ENCODE results near the gene VSTM4.

VSTM4 gene

DNA sequence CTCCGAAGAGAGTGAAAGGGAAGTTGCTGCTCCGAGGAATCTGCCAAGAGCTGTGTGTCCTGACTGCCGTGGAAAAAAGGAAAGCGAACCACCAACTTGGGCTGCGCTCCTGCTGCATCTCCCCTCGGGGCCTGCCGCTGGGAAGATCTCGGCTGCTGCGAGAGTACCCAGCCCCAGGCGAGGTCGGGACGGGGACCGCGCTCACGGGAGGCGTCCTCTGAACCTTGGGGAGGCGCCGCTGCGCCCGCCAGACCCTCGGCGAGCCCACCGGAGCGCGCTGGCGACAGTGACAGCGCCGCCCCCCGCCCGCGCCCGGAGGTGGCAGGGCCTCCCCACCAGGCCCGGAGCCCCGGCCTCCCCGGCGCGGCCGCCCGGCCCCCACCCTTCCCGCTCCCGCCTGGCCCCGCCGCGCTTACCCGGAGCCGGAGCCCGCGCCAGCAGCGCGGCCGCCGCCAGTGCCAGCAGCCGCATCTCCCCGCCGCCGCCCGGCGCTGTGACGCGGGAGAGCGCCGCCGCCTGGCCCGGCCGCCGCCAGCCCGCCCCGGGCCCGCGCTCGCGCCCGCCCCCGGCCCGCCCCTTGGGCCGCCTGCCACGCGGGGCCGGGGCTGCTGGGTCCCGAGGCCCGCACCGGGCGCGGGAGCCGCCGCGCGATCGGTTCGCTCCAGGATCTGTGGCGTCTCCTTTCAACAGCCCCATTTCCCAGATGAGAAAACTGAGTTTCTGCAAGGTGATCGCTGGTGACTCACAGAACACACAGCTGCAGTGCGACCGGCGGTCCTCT, at the start of gene VSTM4:
VSTM4 (minus strand) TSS at position 508 of the 781 bp plus-strand sequence; CDS start at position 471, 37 bp downstream.
- no peak for DNase-seq (ENCODE audit: low read depth)

DNA sequence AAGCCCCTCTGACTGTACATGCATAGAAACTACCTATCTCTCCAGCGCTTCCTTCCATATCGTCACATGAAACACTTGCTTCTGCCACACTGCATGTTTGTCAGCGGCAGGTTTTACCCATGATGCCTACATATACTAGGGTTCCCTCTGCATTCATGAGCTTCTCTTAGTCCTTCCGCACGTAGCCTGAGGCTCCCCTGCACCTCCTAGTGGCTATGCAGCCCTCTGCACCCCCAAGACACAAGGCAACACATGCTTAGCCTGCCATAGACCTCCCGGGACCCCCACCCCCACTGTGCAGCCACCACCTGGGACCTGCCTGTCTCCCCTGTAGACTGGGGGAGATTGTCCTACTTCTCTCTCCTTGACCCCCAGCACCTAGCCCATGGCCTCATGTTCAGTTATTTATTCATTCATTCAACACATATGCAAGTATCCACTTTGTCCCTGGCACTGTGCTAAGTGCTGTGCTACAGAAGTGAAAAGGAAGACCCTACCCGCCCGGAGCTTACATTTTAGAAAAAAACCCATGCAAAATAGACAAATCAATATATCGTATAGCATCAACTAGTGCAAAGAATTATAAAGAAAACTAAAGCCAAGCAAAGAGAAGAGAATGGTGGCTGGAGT, 49.4 kb upstream of the VSTM4 start:
- DNase-seq (ENCODE audit: low read depth), result no peak

- DNase-seq (ENCODE audit: low read depth), result no peak
These were observed 48.4 kb upstream of the VSTM4 start for GRCh38 chr10:49163741-49164140.

DNA sequence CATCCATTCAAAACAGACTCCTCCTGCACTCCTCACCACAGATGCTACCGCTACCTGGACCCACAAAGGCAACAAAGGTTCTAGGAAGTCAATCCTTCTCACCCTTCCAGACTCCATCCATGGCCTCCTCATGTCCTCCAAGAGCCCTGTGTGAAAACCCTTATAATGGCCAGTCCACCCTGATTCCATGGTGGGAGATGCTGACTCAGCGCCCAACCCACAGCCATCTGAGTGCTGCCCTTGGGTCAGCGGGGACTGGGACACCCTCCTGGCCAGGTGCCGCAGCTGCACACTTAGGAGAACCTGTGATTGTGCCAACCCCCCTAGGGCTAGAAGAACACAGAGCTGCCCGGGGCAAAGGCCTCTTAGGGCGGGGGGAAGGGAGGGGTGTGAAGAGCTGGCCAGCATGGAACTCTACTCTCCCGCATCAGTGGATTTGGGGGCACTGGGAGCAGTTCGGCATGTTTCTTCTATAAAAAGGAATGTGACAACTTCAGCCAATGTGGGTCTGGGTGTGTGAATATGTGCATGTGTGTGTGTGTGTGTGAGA, 47.5 kb upstream of the VSTM4 start:
- DNase-seq (ENCODE audit: low read depth), result no peak

DNA sequence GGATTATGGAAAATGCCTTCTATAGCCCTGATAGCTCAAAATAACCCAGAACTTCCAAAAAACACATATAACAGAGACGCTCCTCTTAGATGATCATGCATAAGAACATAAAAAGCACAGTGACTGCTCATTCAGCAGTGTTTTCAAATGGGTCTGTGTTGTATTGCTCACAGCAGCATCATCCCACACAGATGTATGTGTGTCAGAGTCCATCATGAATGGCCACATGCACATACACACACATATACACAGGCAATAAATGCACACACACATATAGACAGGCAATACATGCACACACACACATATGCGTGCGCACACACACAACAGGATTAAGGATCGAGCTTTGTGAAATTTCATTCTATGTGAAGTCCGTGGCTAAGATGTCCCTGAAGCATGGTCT, 46.7 kb upstream of the VSTM4 start:
- no peak for DNase-seq (ENCODE audit: low read depth)

DNA sequence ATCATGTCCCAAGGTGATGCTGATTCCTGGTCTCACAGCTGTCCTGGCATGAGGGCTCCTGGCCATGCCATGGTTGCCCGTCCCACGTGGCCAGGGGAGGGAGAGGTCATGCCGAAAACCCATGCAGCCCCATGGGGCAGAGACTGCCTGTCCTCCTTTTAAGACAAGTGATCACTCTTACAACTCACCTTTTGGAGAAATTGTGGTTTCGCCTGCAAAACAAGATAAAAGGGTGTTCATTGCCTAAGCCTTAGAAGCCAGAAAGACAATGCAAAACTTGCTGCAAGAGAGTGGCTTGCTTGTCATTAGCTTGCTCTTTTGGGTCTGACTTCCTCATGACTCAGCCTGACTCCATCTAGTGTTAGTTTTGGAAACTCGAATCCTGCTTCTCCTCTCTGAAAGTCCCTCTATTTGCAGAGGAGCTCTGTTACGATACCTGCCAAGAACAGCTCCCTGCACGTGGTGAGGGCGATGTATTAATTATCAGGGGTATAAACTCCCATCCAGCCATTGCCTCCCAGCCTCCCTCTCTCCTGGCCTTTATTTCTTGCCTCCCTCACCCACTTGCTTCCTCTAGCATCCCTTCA, 46.2 kb upstream of the VSTM4 start:
- no peak for DNase-seq (ENCODE audit: low read depth)

DNA sequence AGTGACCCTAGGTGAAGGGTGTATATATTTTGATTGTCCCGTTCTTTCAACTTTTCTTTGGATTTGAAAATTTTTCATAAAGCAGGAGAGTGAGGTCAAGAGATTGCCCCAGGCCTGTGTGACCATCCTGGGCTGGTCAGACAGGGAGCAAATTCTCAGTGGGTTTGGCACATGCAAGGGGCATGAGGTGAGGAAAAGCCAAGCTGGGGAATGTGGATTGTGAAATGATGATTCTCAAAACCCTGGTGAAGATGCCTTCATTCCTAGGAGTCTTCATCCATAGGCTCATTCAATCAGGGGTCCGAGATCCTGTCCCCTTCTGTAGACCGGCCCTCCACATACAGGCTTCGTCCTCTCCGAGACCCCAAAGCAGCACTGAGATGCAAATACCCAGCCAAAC, 45.5 kb upstream of the VSTM4 start:
- DNase-seq (ENCODE audit: low read depth), result no peak

DNA sequence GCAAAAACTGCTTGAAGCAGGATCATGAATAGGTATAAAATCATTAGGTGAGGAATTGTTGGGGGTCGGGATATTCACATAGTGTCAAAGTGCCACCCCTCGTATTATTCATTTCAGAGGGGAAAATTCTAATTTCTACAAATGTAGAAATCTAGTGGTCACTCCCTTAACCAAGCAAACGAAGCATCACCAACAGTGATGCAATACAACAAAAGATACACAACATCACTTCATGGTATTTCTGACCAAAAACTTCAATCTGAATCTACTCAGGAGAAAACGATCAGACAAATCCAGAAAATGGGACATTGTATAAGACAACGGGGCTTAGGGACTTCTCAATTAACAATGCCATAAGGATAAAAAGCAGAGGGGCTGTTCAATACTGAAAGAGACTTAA, 44.8 kb upstream of the VSTM4 start:
- DNase-seq (ENCODE audit: low read depth), result no peak

DNA sequence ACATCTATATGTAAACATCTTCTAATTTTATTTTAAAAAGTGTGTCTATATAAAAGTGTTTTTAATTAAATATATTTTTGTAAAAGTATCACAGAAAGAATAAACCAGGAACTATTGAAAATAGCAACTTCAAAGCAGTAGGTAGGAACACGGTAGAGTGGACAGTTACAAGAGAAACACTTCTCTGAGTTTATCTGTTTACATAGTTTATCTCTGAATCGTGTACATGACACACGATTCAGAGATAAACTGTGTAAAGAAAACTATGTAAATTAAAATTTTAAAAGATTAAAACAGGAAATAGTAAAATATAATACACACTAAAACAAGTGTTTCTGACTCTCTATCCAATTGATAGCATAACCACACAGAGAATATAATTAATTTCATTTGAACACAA, 43.6 kb upstream of the VSTM4 start:
- DNase-seq (ENCODE audit: low read depth), result no peak

DNA sequence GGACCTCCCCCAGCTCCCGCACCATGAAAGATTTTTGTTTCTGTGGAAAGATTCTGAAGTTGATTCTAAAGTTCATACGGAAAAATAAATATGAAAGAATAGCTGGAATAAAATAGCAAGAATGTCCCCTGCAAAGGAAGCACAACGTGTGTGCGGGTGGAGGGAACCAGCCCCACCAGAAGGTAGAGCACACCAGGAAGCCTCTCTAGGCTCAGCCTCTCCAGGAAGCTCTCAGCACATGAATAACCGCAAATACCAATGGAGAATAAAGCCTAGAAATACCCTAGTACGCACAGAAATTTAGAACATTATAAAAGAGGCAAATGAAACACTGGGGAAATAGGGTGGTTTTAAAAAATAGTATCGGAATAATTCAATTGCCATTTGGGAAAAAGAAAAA, 43.1 kb upstream of the VSTM4 start:
- DNase-seq (ENCODE audit: low read depth), result no peak

GRCh38 chr10:49157229-49157628, 41.9 kb upstream of the VSTM4 start:
- DNase-seq (ENCODE audit: low read depth), result no peak

DNA sequence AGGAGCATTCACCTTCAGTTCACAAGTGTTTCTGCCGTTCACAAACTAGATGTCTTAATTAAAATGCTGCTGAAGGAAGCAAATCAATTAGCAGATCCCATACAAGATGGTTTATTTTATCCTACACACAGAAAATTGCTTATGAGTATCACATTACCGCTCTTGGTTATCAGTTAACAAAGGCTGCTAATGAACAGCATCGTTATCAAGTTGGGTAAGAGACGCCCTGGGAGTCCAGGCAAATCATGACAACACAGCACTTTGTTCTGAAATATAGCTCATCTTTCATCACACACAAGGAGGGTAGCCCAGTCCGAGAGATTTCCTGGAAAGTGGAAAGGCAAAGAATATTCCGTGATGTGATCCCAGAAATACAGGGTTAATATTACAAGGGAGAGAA, 39.3 kb upstream of the VSTM4 start:
- DNase-seq (ENCODE audit: low read depth), result no peak

- no peak for DNase-seq (ENCODE audit: low read depth)
These were observed 38.6 kb upstream of the VSTM4 start for GRCh38 chr10:49153971-49154370.

DNA sequence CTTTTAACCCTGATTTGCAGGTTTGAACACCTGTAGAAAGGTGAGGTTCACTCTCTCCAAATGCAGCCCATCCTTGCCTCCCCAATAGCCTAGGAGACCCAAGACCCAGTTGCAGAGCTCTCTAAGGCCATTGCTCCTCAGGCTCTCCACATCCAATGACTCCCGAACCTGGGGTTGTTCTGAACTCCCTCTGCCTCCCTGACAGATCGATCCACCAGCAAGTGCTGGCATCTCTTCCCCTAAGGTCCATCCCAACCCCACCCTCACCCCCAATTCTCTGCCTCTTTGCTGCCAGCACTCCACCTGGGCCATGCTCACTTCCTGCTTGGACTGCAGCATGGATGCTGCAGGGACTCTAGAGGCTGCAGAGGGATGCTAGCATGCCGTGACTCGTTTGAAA, 37.8 kb upstream of the VSTM4 start:
- DNase-seq (ENCODE audit: low read depth), result no peak

DNA sequence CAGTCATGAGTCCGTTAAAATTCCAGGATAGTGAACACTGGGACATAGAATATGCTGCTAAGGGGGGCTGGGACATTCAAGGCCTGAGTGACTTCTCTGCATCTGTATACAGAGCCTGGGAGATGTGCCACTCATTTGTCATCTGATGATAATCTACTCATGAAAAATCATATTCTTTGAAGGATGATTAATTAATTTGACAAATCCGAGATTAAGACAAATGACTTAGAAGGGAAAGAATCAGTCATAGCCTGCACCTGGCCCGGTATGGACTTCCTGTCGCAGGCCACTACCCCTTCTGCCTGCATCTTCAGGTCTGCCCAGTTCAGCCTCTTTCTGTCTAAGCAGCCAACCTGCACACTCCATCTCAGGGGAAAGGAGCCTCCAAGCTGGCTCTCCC, 37.3 kb upstream of the VSTM4 start:
- no peak for DNase-seq (ENCODE audit: low read depth)

- DNase-seq (ENCODE audit: low read depth), result no peak
These were observed 36.7 kb upstream of the VSTM4 start for GRCh38 chr10:49152037-49152436.

- DNase-seq (ENCODE audit: low read depth), result no peak
These were observed 36.2 kb upstream of the VSTM4 start for GRCh38 chr10:49151481-49151880.

DNA sequence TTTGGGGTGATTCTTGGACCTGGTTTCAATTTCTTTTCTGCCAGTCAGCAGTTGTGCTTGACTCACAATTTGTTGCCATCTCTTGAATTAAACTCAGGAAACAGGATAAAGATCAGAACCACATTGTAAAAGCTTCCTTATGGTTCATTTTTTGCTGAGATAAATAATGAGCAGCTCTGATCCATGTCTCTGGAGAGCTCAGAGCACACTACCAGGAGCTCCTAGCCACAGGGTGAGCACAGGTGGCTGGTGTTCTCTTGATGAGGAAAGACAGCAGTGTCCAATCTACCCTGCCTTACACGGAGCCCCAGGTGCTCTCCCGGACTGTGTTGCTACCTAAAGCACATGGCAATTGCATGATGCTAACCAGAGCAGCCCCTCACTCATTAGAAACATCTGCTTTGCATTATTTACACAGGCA, 35.7 kb upstream of the VSTM4 start:
- no peak for DNase-seq (ENCODE audit: low read depth)

- no peak for DNase-seq (ENCODE audit: low read depth)
These were observed 35.1 kb upstream of the VSTM4 start for GRCh38 chr10:49150426-49150825.

DNA sequence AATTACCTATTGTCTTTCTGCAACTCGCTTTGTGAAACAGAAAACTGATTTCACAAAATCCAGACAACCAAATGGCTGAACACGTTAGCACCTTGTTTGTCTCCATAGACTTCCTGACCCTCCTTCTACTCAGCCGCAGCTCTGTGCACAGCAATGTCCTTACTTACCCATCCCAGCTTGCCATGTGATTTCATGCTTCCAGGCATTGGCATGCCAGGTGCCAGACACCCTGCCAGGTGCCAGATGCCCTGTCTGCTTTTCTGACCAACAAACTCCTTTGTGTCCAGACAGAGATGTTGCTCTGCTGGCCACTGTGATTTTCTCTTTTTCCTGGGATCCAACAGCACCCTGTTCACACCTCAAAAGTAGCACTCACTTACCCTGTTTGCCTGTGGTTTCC, 34.6 kb upstream of the VSTM4 start:
- DNase-seq (ENCODE audit: low read depth), result no peak

- no peak for DNase-seq (ENCODE audit: low read depth)
These were observed 28.9 kb upstream of the VSTM4 start for GRCh38 chr10:49144058-49144720.

DNA sequence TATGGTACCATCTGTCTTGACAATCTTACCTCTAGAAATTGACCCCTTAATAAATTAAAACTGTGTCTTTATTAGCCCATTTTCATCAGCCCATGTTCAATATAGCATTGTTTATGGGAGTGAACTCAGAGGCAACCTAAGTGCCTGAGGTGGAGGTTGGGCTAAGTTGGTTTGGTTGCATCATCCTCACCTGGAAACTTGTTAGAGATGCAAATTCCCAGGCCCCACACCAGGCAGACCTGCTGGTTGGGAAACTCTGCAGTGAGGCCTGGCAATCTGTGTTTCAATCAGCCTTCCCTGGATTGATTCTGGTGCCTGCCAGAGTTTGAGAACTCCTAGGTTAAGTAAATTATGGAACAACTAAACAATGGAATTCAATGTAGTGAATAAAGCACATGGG, 27.9 kb upstream of the VSTM4 start:
- no peak for DNase-seq (ENCODE audit: low read depth)

Data from activated T-helper 1 cell treated with Interleukin-2 at 50 U/mL for 16 hours (primary cell).